ENCODE measurements around the gene PIK3CD.
"Not testable (repeated sequence)": the region's sequence is repeated elsewhere in the genome, so short reads cannot be mapped to it uniquely, and the experiment has no call there.

Gene PIK3CD

DNA sequence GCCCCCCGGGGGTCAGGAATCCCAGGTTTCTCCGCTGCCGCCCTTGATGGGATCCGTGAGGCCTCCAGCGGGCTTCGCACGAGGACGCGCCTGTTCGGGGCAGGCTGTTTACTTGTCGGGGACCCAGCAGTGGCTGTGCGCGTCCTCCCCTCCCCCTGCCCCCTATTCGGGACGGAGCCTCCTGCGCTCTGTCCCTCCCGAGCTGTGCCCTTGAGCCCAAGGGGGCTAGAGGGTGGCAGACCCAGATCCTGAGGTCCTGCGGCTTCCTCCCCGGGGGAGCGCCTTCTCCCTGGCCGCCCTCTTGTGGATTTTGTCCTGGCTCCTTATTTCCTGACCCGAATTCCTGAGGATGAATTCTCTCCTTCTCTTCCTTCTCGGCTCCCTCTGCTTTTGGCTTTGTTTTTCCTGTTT lies 38.4 kb downstream of the PIK3CD start:
- DNase-seq (ENCODE audit: low read depth): no peak

DNA sequence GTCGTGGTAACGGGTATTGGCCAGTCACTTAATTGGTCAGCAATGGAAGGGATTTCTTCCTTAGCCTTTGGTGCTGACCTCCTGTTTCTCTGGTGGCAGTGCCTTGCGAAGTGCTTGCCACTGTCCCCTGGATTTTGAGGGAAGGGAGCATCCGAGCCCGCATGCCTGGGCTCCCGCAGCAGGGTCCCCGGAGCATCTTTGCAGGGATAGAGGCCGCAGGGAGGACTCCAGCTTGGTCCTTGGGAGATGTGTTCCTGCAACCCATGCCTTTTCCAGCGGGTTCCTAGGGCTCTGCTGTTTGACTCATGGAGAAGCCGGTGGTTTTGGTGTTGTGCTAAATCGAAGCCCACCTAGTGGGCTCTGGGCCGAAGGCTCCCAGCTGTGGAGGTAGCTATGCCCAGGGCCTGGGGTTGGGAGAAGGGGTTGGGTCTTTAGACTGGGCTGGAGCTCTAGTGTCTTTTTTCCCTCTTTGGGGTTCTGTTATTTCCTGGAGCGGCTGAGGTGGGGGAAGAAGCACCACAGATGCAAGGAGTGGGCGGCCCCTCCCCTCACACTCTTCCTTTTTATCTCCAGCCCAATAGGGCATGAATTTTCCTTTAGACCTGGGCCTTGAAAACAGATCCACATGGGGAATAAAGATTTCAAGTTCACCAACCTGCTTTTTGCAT lies 39.0 kb downstream of the PIK3CD start:
- no peak for DNase-seq (ENCODE audit: low read depth)

DNA sequence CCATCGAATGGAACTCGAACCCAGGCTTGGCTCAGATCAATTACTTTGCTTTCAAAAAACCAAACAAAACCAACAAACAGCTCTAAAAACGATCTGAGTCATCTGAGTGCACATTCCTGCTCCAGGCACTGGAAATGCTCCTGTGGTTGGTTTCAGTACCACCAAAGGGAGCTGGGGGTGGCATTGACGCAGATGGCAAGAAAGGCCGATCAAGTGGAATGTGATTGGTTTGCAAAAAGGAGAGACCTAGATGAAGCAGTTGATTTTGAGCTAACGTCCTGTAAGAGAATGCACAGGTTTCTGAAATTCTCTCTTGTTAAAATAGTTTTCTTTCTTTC lies 39.5 kb downstream of the PIK3CD start:
- DNase-seq (ENCODE audit: low read depth): no peak

DNA sequence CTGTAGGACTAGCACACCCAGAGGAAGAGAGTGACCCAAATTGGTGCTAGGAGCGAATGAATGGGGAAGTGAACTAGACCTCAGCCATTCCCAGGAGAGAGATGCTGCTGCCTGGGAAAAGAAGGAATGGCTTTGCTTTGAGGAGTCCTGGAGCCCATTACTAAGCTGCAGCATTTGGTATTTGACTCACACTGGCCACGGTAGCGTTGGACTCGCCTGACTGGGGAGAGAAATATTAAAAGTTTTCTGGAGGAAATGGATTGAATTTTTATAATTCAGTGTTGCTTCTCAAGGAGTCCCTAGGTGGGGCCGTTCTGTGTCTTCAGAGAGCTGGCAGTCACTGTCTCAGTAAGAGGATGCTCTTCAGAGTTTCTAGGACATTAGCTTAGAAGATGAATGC lies 40.2 kb downstream of the PIK3CD start:
- no peak for DNase-seq (ENCODE audit: low read depth)

DNA sequence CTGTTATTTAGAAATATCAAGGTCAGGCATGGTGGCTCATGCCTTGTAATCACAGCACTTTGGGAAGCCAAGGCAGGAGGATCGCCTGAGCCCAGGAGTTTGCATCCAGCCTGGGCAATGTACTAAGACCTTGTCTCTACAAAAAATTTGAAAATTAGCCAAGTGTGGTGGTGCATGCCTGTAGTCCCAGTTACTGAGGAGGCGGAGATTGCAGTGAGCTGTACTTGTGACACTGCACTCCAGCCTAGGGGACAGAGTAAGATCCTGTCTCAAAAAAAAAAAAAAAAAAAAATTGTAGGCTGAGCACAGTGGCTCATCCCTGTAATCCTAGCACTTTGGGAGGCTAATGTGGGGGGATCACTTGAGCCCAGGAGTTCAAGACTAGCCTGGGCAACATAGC lies 45.3 kb downstream of the PIK3CD start:
- no peak for DNase-seq (ENCODE audit: low read depth)

DNA sequence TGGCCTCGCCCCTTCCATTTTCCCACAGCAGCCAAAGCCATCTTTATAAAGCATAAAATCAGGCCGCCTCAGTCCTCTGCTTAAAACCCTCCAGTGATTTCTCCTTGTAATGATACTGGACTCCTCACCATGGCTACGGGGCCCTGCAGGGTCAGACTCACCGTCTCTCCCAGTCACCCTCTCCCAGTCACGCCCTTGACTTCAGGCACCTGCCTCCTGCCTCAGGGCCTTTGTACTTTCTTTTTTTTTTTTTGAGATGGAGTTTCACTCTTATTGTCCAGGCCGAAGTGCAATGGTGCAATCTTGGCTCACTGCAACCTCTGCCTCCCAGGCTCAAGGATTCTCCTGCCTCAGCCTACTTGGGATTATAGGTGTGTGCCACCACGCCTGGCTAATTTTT lies 47.8 kb downstream of the PIK3CD start:
- DNase-seq (ENCODE audit: low read depth): no peak

DNA sequence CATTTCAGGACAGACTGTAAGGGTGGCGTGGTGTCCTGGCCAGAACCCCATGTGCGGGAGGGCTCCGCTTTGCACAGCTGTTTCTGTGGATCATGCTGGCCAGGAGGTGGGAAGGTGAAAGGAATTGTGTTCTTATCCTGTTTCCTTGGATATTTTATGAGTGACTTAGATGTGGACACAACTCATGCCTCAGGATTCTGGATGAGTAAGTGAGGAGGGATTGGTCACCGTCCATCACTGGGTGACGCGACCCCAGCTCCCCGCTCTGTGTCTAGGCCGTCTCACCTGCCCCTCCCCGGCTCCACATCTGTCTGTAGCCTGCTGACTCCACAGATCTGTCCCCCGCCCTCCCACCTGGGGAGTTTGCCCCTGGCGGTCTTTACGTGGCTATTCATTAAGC lies 48.8 kb downstream of the PIK3CD start:
- no peak for DNase-seq (ENCODE audit: low read depth)

DNA sequence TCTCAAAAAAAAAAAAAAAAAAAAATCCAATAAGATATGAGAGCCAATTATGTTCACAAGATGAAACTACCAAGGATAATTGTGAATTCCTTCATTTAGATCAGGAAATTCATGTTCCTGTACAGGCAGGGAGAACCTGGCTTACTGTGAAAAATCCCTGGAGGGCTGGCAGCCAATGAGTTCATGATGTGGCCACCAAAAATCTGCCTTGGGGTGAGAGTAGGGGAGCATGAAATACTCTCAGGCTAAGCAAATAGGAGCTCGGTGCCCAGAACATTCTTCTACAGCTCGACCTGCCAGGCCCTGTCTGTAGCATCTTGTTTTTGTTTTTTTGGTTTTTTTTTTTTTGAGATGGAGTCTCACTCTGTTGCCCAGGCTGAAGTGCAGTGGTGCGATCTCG lies 50.1 kb downstream of the PIK3CD start:
- DNase-seq (ENCODE audit: low read depth): no peak

DNA sequence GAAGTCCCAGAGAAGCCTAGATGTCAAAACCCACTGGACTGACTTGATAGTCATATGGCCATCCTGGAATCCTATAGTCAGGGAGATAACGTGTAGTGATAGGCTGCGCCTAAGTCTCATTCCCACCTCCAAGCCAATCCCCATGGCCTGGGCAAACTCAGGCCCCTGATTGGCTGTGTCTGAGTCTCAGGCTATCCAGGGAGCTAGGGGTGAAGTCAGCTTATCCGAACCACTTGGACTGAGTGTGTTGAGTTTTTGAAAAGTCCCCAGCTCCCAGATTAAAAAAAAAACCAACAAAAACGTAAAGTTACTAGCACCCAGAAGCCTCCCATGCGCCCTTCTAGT lies 51.6 kb downstream of the PIK3CD start:
- no peak for DNase-seq (ENCODE audit: low read depth)

DNA sequence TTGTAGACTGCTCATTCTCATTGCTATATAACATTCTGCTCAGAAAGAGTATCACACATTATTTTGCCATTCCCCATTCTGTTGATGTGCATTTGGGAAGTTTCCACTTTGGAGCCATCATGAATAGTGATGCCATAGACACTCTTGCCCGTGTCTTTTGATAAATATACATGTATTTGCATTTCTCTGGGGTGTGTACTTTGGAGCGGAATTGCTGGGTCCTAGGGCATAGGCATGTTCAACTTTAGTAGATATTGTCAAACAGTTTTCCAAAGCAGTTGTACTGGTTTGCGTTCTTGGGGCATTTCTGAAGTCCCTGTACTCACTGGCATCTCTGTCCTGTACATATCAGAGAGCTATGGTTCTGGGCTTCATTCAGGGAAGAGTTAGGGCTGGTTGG lies 52.1 kb downstream of the PIK3CD start:
- DNase-seq (ENCODE audit: low read depth): no peak

DNA sequence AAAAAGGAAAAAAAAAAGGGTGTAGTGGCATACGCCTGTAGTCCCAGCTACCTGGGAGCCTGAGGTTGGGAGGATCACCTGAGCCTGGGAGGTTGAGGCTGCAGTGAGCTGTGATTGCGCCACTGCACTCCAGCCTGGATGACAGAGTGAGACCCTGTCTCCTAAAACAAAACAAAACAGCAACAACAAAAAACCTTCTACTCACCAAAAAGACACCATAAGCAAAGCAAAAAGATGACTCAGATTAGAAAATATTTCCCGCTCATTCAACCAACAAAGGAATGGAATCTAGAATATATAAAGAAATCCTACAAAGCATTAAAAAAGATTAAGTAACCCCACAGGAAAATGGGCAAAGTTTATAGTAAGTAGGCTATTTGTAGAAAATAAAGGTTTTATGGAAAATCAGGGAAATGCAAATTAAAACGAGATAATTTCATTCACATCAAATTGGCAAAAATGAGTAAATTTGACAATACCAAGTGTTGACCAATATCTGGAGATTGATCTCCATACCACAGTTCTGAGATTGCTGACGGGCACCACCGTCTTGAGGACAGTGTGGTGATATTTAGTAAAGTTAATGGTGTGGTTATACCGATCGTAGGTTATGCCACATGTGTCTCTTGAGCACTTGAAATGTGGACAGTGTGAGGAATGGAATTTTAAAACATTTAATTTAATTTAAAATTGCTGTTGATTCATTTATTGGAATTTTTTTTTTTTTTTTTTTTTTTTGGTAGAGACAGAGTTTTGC lies 54.0 kb downstream of the PIK3CD start:
- DNase-seq (ENCODE audit: low read depth): no peak

DNA sequence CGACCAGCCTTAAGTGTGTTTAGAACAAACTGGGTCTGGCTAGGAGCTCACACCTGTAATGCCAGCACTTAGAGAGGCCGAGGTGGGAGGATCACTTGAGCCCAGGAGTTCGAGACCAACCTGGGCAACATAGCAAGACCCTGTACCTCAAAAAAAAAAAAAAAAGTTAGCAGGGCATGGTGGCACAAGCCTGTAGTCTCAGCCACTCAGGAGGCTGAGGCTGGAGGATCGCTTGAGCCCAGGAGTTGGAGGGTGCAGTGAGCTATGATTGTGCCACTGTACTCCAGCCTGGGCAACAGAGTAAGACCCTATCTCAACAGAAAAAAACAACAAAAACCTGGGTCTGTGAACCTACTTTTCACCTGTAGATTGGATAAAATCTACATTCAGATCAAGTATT lies 54.6 kb downstream of the PIK3CD start:
- DNase-seq (ENCODE audit: low read depth): no peak

DNA sequence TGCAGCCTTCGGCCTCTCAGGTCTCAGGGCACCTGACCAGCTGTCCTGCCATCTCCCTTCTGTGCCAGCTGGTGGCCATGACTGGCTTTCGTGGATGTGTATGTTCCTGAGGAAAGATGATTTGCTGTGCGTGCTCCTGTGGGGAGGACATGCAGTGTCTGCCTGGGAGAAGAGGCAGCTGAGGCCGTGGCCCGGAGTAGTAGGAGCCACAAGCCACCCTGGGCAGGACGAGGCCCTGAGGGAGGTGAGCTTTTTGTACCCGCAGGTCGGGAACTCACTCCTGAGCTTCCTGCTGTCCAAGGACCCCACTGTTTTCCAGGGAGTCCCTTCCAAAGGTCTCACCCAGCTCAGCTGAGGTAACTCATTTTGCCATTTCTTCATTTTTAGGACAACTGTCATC lies 58.5 kb downstream of the PIK3CD start:
- DNase-seq (ENCODE audit: low read depth): no peak

DNA sequence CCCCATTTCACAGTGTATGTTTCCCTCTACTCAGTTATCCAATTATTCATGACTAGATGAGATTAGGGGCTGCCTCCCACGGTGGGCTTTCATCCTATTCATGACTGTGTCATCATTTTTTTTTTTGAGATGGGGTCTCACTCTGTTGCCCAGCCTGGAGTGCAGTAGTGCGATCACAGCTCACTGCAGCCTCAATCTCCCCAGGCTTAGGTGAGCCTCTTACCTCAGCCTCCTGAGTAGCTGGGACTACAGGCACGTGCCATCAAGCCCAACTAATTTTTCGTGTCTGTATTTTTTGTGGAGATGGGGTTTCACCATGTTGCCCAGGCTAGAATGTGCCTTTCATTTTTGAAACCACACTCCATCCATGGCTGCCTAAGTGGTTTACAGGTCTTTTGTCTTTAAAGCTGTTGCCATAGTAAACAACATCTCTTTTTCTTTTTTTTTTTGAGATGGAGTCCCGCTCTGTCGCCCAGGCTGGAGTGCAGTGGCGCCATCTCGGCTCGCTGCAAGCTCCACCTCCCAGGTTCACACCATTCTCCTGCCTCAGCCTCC lies 60.0 kb downstream of the PIK3CD start:
- no peak for DNase-seq (ENCODE audit: low read depth)

DNA sequence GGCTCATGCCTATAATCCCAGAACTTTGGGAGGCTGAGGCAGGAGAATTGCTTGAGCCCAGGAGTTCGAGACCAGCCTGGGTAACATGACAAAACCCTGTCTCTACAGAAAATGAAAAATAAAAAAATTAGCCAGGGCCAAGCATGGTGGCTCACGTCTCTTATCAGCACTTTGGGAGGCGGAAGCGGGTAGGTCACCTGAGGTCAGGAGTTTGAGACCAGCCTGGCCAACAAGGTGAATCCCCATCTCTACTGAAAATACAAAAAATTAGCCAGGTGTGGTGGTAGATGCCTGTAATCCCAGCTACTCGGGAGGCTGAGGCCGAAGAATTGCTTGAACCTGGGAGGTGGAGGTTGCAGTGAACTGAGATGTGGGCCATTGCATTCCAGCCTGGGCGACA lies 61.2 kb downstream of the PIK3CD start:
- DNase-seq (ENCODE audit: low read depth): not testable (repeated sequence)

DNA sequence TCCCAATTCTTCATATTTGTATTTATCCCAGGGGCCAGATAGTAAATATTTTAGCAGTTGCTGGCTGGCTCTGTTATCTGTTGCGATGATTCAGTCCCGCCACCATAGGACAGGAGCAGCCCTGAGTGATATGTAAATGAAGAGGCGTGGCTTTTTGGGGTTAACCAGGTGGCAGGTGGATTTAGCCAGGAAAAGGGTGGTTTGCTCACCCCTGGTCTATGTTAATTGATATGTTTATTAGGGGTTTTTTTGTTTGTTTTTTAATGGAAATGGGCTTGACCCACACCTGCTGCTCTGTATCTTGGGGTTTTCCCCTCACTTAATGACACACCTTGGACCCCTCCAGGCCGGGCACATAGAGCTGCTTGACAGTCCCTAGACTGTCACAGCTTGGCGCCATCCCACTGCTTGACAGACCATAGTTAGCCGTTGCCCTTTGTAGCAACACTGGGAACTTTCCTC lies 62.8 kb downstream of the PIK3CD start:
- DNase-seq (ENCODE audit: low read depth): peak; percentile 40

DNA sequence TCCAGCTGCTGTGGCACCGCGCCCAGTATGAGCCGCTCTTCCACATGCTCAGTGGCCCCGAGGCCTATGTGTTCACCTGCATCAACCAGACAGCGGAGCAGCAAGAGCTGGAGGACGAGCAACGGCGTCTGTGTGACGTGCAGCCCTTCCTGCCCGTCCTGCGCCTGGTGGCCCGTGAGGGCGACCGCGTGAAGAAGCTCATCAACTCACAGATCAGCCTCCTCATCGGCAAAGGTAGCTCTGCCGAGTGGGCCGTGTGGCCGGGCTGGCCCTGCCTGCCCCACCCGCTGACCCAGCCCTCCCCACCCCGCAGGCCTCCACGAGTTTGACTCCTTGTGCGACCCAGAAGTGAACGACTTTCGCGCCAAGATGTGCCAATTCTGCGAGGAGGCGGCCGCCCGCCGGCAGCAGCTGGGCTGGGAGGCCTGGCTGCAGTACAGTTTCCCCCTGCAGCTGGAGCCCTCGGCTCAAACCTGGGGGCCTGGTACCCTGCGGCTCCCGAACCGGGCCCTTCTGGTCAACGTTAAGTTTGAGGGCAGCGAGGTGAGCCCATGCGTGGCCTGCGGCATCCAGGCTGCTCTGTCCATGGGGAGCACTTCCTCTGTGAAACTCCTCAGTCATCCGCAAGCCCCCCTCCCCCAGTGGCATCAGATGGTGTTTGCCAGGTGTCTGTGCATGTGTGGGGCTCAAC lies 64.2 kb downstream of the PIK3CD start:
- DNase-seq (ENCODE audit: low read depth): peak; percentile 63

DNA sequence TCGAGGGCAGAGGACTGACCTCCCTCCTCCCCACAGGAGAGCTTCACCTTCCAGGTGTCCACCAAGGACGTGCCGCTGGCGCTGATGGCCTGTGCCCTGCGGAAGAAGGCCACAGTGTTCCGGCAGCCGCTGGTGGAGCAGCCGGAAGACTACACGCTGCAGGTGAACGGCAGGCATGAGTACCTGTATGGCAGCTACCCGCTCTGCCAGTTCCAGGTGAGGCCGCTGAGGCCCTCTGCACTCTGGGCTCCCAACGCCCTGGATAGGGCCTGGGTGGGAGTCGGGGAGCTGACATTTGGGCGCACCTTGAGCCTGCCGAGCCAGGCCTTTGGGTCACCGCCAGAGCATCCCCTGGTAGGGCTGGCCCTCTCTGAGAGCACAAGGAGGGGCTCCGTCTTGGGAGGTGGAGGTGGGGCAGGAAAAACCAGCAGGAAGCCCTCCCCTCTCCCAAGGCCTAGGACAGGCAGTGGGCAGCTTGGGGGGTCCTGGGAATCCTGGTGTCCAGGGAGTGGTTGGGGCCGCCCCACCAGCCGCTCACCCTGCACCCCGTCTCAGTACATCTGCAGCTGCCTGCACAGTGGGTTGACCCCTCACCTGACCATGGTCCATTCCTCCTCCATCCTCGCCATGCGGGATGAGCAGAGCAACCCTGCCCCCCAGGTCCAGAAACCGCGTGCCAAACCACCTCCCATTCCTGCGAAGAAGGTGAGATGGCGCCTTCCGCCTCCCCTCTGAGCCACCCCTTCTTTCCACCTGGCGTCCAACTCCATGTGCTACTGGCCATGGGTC lies 65.1 kb downstream of the PIK3CD start:
- DNase-seq (ENCODE audit: low read depth): no peak

DNA sequence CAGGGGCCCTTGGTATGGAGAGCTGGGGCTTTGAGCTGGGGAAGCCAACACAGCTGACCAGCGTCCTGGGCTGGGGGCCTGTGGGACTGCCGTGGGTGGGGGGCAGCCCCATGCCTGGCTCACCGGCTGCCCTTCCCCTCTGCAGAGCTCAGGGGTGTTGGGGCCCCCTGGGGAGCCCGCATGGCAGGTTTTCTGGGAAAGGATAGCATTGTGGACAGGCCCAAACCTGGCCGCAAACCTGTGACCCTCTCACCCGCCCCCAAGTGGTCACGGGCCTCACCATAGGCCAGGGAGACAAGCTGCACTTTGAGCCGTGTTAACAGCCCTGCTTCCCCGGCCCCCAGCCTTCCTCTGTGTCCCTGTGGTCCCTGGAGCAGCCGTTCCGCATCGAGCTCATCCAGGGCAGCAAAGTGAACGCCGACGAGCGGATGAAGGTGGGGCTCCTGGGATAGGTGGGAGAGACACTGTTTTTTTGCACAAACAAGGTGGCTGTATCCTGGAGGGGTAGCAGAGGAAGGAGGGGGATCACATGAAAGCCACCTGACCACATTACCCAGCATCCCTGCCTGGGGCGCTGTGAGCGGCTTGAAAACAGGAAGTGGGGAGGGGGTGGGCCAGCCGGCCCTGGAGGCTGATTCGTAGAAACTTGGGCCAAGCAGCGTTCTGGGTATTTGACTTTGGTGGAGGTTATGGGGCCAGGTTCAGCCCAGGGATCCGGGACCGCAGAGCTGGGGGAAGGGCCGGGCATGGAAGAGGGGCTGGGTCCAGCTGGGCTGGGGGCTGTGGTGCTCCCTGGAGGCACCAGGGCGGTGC lies 65.9 kb downstream of the PIK3CD start:
- DNase-seq (ENCODE audit: low read depth): peak; percentile 80

DNA sequence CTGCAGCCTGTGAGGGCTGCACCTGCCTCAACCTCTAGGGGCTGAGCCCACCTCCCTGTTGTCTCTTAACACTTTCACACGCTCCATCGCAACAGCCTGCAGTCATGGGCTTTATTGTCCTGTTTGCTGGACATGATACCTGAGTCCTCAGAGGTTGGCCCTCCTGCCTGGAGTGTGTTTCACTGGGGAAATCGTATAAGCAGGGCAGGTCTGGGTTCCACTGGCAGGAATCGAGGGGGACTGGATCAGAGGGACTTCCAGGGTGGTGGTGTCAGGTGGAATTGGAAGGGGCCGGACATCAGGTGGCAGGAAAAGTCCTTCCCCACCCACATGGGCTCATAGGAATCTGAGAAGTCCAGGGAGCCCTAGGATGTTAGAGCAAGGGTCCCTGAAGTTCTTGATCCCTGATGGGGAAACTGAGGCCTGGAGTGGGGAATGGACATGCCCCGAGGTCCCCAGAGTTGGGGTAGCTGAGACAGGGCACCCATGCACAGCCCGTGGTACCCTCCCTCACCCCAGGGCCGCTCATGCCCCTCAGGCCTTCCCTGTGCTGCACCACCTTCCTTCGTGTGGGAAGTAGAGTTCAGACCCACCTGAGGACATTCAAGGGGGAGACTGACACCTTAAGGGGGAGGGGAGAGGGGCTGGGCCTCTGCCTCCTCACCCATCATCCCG lies 66.6 kb downstream of the PIK3CD start:
- no peak for DNase-seq (ENCODE audit: low read depth)

Measured in T follicular helper cell (primary cell).